ENCODE measurements around the gene UGDH.

- TF ChIP-seq, protein P1, sequence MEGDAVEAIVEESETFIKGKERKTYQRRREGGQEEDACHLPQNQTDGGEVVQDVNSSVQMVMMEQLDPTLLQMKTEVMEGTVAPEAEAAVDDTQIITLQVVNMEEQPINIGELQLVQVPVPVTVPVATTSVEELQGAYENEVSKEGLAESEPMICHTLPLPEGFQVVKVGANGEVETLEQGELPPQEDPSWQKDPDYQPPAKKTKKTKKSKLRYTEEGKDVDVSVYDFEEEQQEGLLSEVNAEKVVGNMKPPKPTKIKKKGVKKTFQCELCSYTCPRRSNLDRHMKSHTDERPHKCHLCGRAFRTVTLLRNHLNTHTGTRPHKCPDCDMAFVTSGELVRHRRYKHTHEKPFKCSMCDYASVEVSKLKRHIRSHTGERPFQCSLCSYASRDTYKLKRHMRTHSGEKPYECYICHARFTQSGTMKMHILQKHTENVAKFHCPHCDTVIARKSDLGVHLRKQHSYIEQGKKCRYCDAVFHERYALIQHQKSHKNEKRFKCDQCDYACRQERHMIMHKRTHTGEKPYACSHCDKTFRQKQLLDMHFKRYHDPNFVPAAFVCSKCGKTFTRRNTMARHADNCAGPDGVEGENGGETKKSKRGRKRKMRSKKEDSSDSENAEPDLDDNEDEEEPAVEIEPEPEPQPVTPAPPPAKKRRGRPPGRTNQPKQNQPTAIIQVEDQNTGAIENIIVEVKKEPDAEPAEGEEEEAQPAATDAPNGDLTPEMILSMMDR (IDR thresholded peaks at IDR 0.05; ENCODE audit: low read depth, low read length, missing input control): no peak
- TF ChIP-seq, protein P2, sequence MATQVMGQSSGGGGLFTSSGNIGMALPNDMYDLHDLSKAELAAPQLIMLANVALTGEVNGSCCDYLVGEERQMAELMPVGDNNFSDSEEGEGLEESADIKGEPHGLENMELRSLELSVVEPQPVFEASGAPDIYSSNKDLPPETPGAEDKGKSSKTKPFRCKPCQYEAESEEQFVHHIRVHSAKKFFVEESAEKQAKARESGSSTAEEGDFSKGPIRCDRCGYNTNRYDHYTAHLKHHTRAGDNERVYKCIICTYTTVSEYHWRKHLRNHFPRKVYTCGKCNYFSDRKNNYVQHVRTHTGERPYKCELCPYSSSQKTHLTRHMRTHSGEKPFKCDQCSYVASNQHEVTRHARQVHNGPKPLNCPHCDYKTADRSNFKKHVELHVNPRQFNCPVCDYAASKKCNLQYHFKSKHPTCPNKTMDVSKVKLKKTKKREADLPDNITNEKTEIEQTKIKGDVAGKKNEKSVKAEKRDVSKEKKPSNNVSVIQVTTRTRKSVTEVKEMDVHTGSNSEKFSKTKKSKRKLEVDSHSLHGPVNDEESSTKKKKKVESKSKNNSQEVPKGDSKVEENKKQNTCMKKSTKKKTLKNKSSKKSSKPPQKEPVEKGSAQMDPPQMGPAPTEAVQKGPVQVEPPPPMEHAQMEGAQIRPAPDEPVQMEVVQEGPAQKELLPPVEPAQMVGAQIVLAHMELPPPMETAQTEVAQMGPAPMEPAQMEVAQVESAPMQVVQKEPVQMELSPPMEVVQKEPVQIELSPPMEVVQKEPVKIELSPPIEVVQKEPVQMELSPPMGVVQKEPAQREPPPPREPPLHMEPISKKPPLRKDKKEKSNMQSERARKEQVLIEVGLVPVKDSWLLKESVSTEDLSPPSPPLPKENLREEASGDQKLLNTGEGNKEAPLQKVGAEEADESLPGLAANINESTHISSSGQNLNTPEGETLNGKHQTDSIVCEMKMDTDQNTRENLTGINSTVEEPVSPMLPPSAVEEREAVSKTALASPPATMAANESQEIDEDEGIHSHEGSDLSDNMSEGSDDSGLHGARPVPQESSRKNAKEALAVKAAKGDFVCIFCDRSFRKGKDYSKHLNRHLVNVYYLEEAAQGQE (IDR thresholded peaks at IDR 0.05): peak; percentile 95
- TF ChIP-seq YY1 (IDR thresholded peaks at IDR 0.05) (peak; percentile 86), TAF1 (conservative IDR thresholded peaks at IDR 0.05) (peak; percentile 94), JUND (IDR thresholded peaks at IDR 0.05) (peak in 1 of 2 donors; percentile 51), SP1 (IDR thresholded peaks at IDR 0.05) (peak; percentile 93)
- TF ChIP-seq, protein P3, sequence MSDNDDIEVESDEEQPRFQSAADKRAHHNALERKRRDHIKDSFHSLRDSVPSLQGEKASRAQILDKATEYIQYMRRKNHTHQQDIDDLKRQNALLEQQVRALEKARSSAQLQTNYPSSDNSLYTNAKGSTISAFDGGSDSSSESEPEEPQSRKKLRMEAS (IDR thresholded peaks at IDR 0.05): peak; percentile 83
Observed at GRCh38 chr4:39527296-39528060, at the start of gene UGDH.

All from liver (tissue), 3 donors.